Activated T-cell treated with anti-CD3 and anti-CD28 coated beads, Interleukin-2, amount 50 U/mL, for 72 hours (primary cell): ENCODE measurements around the gene KCNH3. TPM values are rescaled to one million over a fixed set of nuclear protein-coding genes. Genes with fewer than 3 reads are reported as not detected.

Experiments used
- ATAC-seq, 2 donors: fragments of 150-1000 bp; cut with Tn5 transposase; replicated peaks in 1 of 2; 2 replicates each; pipeline ENCODE4 v1.10.0; 2021; ENCODE audit warnings: moderate library complexity in 2 of 2, mild to moderate bottlenecking in 1 of 2
- DNase-seq, 2 donors: peaks; one replicate each; pipeline ENCODE4 v3.0.0; 2021 to 2022; ENCODE audit warnings: mixed read lengths in 1 of 2
- H3K27ac Mint-ChIP-seq: one replicate; pipeline ENCODE4 v1.8.0; 2022; ENCODE audit warnings: mild to moderate bottlenecking, moderate library complexity, mixed read lengths
- H3K27me3 Mint-ChIP-seq: one replicate; pipeline ENCODE4 v1.8.0; 2022; ENCODE audit warnings: low read depth, mixed read lengths
- H3K36me3 Mint-ChIP-seq, 2 donors: one replicate each; pipeline ENCODE4 v1.8.0; 2022; ENCODE audit warnings: mixed read lengths in 2 of 2, mild to moderate bottlenecking in 1 of 2; ENCODE audit not compliant: insufficient read depth in 2 of 2
- H3K4me1 Mint-ChIP-seq: one replicate; pipeline ENCODE4 v1.8.0; 2022; ENCODE audit warnings: low read depth, mixed read lengths
- H3K4me3 Mint-ChIP-seq, 2 donors: one replicate each; pipeline ENCODE4 v1.8.0; 2022; ENCODE audit warnings: mild to moderate bottlenecking in 2 of 2, mixed read lengths in 2 of 2, moderate library complexity in 2 of 2
- H3K9me3 Mint-ChIP-seq, 2 donors: one replicate each; pipeline ENCODE4 v1.8.0; 2022; ENCODE audit warnings: mixed read lengths in 2 of 2
- total RNA-seq, 2 donors: library from RNA; stranded (reverse); gene quantifications; one replicate each; pipeline ENCODE4 v1.2.3, GENCODE V29; 2022

The KCNH3 gene
- total RNA-seq, 2 donors from 2014 or later: 1.5 to 1.7 TPM

- Mint-ChIP-seq H3K4me1 (no peaks in the 10 kb centered on the region), H3K36me3 (no peaks in the 10 kb centered on the region), H3K9me3 (no peaks in the 10 kb centered on the region), H3K27ac (no peak overlapping the region), H3K4me3 (no peak overlapping the region), H3K27me3 (no peaks in the 10 kb centered on the region)
- ATAC-seq (no peak), DNase-seq (no peak)
These were observed 15.4 kb downstream of the KCNH3 start for GRCh38 chr12:49554266-49554665.

DNA sequence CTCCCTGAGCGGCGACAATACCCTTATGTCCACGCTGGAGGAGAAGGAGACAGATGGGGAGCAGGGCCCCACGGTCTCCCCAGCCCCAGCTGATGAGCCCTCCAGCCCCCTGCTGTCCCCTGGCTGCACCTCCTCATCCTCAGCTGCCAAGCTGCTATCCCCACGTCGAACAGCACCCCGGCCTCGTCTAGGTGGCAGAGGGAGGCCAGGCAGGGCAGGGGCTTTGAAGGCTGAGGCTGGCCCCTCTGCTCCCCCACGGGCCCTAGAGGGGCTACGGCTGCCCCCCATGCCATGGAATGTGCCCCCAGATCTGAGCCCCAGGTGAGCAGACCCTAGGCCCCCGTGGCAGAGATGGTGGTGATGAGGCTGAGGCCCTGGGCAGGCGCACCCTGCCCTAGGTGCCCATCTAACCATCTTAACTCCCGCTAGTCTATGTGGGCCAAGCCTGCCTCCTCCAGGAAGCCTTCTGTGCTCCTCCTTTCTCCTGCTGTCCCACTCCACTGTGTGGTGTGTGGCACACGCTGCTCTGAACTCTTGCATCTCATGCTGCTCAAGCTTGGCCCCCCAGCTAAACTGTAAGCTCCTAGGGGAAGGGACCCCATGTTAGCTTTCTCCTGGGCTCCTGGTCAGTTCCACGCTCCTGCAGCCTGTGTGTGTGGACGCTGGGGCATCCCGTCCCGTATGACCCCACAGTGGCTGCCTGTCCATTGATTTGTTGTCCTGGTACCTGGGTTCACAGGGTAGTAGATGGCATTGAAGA is 17.0 kb downstream of the KCNH3 start:
- Mint-ChIP-seq H3K27ac (no peak overlapping the region), H3K36me3 (no peaks in the 10 kb centered on the region), H3K4me3 (no peak overlapping the region), H3K27me3 (no peaks in the 10 kb centered on the region), H3K9me3 (no peaks in the 10 kb centered on the region), H3K4me1 (no peaks in the 10 kb centered on the region)
- DNase-seq: no peak
- ATAC-seq: no peak

DNA sequence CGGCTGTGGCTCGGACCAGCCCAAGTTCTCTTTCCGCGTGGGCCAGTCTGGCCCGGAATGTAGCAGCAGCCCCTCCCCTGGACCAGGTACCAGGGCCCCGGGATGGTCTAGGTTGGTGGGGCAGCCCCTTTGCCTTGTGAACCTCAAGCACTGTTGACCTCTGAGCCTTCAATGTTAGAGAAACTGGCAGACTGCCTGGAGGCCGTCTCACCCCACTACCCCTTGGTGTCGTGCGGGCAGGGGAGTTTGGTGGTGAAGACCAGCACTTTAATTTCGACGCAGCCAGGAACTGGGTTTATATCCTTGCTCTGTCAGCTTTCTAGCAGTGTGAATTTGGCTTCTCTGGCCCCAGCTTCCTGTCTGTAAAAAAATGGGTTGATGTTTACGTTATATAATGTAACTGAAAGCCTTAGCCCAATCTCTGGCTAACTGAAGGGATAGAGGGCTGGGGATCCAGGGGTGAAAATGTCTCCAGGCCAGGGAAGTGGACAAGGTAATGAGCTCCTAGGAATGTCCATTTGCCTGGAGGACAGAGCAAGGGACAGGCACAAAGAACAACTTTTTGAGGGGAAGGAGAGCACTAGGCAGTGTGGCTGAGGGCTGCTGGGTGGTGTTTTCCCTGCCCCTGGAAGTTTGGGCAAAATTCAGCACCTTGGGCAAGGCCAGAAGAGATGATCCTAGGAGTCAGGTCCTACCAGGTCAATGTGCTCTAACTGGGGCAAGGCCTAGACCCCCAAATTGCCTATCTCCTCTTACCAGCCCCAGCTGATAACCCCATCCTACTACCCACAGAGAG is 17.8 kb downstream of the KCNH3 start:
- Mint-ChIP-seq H3K27me3 (no peaks in the 10 kb centered on the region), H3K36me3 (no peaks in the 10 kb centered on the region), H3K4me1 (no peaks in the 10 kb centered on the region), H3K4me3 (no peak overlapping the region), H3K9me3 (no peaks in the 10 kb centered on the region), H3K27ac (no peak overlapping the region)
- no peak for DNase-seq
- no peak for ATAC-seq

DNA sequence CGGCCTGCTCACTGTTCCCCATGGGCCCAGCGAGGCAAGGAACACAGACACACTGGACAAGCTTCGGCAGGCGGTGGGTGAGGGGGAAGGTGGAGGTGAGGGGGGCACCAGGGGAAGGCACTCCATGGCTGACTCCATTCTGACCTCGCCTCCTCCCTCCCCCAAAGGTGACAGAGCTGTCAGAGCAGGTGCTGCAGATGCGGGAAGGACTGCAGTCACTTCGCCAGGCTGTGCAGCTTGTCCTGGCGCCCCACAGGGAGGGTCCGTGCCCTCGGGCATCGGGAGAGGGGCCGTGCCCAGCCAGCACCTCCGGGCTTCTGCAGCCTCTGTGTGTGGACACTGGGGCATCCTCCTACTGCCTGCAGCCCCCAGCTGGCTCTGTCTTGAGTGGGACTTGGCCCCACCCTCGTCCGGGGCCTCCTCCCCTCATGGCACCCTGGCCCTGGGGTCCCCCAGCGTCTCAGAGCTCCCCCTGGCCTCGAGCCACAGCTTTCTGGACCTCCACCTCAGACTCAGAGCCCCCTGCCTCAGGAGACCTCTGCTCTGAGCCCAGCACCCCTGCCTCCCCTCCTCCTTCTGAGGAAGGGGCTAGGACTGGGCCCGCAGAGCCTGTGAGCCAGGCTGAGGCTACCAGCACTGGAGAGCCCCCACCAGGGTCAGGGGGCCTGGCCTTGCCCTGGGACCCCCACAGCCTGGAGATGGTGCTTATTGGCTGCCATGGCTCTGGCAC is 18.5 kb downstream of the KCNH3 start:
- no peak for DNase-seq
- ATAC-seq: no peak
- Mint-ChIP-seq H3K4me3 (no peak overlapping the region), H3K36me3 (peaks cover 3 to 4% of the 10 kb centered on the region in 2 donors), H3K9me3 (no peaks in the 10 kb centered on the region), H3K4me1 (no peaks in the 10 kb centered on the region), H3K27me3 (no peaks in the 10 kb centered on the region), H3K27ac (no peak overlapping the region)

DNA sequence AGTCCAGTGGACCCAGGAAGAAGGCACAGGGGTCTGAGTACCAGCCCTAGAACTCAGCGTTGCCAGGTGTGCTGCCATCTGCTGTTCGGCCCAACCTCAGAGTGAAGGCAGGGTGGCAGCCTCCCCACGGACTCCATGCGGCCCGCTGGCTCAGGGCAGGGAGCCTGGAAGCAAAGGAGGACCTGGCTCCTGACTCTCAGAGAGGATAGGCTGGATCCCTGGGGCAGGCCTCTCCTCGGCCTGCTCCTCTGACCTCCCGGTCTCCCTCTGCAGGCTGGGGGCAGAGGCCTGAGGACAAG is 19.0 kb downstream of the KCNH3 start:
- Mint-ChIP-seq H3K27me3 (no peaks in the 10 kb centered on the region), H3K36me3 (peaks cover 3 to 4% of the 10 kb centered on the region in 2 donors)
- no peak for ATAC-seq

GRCh38 chr12:49558526-49558925 is 19.7 kb downstream of the KCNH3 start:
- no peaks in the 10 kb centered on the region for H3K9me3 Mint-ChIP-seq
- H3K4me1 Mint-ChIP-seq: no peaks in the 10 kb centered on the region
- DNase-seq: no peak
- H3K4me3 Mint-ChIP-seq: no peak overlapping the region
- ATAC-seq: no peak
- H3K27ac Mint-ChIP-seq: no peak overlapping the region
- H3K36me3 Mint-ChIP-seq: peaks cover 3 to 4% of the 10 kb centered on the region in 2 donors
- H3K27me3 Mint-ChIP-seq: no peaks in the 10 kb centered on the region

More for the DNA sequence above, 19.0 kb downstream of the KCNH3 start:
- Mint-ChIP-seq H3K4me3 (no peak overlapping the region), H3K4me1 (no peaks in the 10 kb centered on the region), H3K9me3 (no peaks in the 10 kb centered on the region), H3K27ac (no peak overlapping the region)
- DNase-seq: no peak

DNA sequence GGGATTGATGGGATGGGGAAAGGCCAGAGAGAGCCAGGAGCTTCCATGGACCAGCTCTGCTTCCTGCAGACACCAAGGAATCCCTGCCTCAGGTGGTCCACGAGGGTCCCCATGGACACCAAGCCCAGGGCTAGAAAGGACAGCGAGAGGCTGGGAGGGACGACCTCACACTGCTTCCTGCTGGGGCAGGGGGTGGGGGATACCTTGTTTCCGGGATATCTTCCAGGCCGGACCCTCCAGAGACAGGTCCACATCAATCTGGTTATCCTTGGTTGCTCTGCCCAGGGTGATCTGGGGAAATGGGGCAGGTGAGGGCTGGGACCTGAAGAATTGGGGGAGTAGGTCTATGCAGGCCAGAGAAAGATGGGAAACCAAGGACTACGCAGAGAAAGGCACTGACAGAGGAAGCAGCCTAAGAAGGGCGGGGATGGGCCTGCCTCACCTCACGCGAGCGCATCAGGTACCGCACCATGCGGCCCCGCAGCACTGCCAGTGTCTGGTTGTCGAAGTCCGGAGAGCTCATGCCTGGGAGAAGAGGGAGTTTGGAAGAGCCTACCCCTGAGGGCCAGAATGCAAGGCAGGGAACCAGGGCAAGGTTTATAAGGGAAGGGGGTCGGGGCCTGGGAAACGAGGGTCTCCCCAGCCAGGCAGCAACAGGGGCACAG is 20.3 kb downstream of the KCNH3 start:
- Mint-ChIP-seq H3K4me3 (no peak overlapping the region), H3K27me3 (no peaks in the 10 kb centered on the region), H3K9me3 (no peaks in the 10 kb centered on the region), H3K36me3 (peaks cover 3 to 5% of the 10 kb centered on the region in 2 donors), H3K4me1 (no peaks in the 10 kb centered on the region), H3K27ac (no peak overlapping the region)
- ATAC-seq (no peak), DNase-seq (no peak)

DNA sequence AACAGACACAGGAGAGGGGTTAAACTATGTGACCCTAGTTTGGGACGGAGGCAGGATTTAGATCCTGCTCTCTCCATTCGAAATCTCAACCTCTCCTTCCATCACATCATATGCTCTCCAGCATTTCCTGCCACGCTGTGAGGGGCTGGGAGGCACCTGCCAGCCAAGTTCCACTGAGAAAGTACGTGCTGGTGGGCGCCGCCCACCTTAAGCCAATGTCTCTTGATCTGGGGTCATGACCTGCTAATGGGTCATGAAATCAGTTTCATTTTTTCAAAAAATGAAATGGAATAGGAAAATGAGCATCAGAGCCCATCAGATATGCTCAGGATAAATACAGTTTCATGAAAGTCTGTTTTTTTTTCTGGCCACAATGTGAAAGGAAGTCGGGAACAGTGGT is 21.9 kb downstream of the KCNH3 start:
- Mint-ChIP-seq H3K36me3 (peaks cover 3 to 6% of the 10 kb centered on the region in 2 donors), H3K9me3 (no peaks in the 10 kb centered on the region), H3K4me3 (no peak overlapping the region), H3K27me3 (no peaks in the 10 kb centered on the region), H3K27ac (no peak overlapping the region), H3K4me1 (peaks cover 11% of the 10 kb centered on the region)
- DNase-seq (no peak), ATAC-seq (no peak)

GRCh38 chr12:49562233-49562632 is 23.4 kb downstream of the KCNH3 start:
- Mint-ChIP-seq H3K36me3 (peaks cover 3 to 6% of the 10 kb centered on the region in 2 donors), H3K27me3 (no peaks in the 10 kb centered on the region), H3K4me3 (no peak overlapping the region), H3K27ac (no peak overlapping the region), H3K9me3 (no peaks in the 10 kb centered on the region), H3K4me1 (peaks cover 23% of the 10 kb centered on the region)
- DNase-seq: no peak
- no peak for ATAC-seq

- DNase-seq: no peak
- Mint-ChIP-seq H3K9me3 (no peaks in the 10 kb centered on the region), H3K4me1 (peaks cover 29% of the 10 kb centered on the region), H3K27me3 (no peaks in the 10 kb centered on the region), H3K27ac (no peak overlapping the region), H3K4me3 (no peak overlapping the region), H3K36me3 (peaks cover 3 to 6% of the 10 kb centered on the region in 2 donors)
- no peak for ATAC-seq
These were observed 24.0 kb downstream of the KCNH3 start for GRCh38 chr12:49562831-49563230.

GRCh38 chr12:49563951-49564685 is 25.3 kb downstream of the KCNH3 start:
- Mint-ChIP-seq H3K4me1 (peaks cover 38% of the 10 kb centered on the region), H3K4me3 (no peak overlapping the region), H3K27ac (no peak overlapping the region), H3K36me3 (peaks cover 6 to 8% of the 10 kb centered on the region in 2 donors), H3K27me3 (no peaks in the 10 kb centered on the region), H3K9me3 (no peaks in the 10 kb centered on the region)
- no peak for ATAC-seq
- DNase-seq: no peak

DNA sequence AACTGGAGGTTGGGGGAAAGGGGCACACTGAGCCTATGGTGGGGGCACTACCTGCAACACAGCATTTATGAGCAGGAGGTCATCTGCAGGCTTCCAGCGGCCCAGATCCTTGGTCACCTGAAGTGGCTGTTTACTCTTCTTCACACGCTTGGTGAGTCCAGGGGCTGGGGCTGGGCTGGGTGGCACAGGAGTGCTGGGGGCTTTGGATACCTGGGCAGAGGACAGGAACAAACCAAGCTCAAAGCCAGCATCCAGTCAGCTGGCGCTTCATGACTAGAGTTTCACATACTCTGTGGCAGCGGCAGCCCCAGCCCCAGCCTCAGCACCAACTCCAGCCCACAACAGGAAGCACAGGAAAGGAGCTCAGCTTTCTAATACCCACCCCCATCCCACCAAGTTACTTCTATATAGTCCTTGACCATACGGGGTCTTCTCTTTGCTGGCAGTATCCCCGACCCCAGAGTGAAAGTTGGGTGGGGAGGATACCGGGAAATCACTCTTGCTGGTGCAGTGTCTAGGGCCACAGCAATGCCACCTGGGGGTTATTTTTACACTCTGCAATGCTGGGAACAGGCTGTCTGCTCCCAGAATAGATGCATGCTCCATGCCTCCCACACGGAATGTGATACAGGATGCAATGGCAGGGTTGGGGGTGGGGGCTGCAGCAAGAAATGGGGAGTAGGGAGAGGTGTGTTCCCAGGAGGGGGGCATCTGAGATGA is 26.0 kb downstream of the KCNH3 start:
- Mint-ChIP-seq H3K36me3 (peaks cover 6 to 8% of the 10 kb centered on the region in 2 donors), H3K9me3 (no peaks in the 10 kb centered on the region), H3K27ac (no peak overlapping the region), H3K4me3 (no peak overlapping the region), H3K27me3 (no peaks in the 10 kb centered on the region), H3K4me1 (peaks cover 38% of the 10 kb centered on the region)
- ATAC-seq (no peak), DNase-seq (no peak)
